ENCODE results near the gene MFAP5.

- TF ChIP-seq CTCF (conservative IDR thresholded peaks at IDR 0.05 in 1 of 2, IDR thresholded peaks at IDR 0.05 in 1 of 2; ENCODE audit: extremely low read depth in 1 of 2, insufficient read depth in 1 of 2, low read depth in 1 of 2, low read length in 2 of 2) (no peak), EZH2 (IDR thresholded peaks at IDR 0.05; ENCODE audit: borderline replicate concordance, low read length) (no peak)
Observed at GRCh38 chr12:8658346-8658745, 4.3 kb downstream of the MFAP5 start.
